Measurements from ENCODE around the gene CREB3L1.

GRCh38 chr11:46272816-46273427 lies 4.5 kb upstream of the CREB3L1 start:
- TF ChIP-seq REST (IDR thresholded peaks at IDR 0.05; ENCODE audit: low read depth) (no peak), EP300 (IDR thresholded peaks at IDR 0.05; ENCODE audit: borderline replicate concordance) (no peak)
